Tibial artery (tissue), 4 donors: ENCODE data around the gene CNDP2.

Source experiments
- DNase-seq, 2 donors: peaks; one replicate each; pipeline ENCODE4 v3.0.0-alpha.2; 2019
- H3K27ac ChIP-seq, 2 donors: fragments of 200-600 bp; sonication (generic) in 1 of 2; 1 replicate in 1 of 2; 2 replicates in 1 of 2; pipeline ENCODE4 v1.5.1; 2018 to 2019; ENCODE audit warnings: mild to moderate bottlenecking in 1 of 2
- H3K27me3 ChIP-seq, 2 donors: fragments of 200-600 bp; sonication (generic) in 1 of 2; one replicate each; pipeline versions ENCODE4 v1.5.1 to v1.6.0; 2016 to 2019
- H3K36me3 ChIP-seq, 3 donors: fragments of 200-600 bp; sonication (generic) in 2 of 3; one replicate each; pipeline ENCODE4 v1.5.1; 2016 to 2019; ENCODE audit warnings: mild to moderate bottlenecking in 2 of 3
- H3K4me1 ChIP-seq, 4 donors: fragments of 200-600 bp; sonication (generic) in 2 of 4; 1 replicate in 3 of 4; 2 replicates in 1 of 4; pipeline ENCODE4 v1.5.1; 2016 to 2019
- H3K4me3 ChIP-seq, 2 donors: fragments of 200-600 bp; sonication (generic) in 1 of 2; 1 replicate in 1 of 2; 2 replicates in 1 of 2; pipeline ENCODE4 v1.5.1; 2018 to 2019; ENCODE audit warnings: mild to moderate bottlenecking in 2 of 2
- H3K9me3 ChIP-seq, 3 donors: fragments of 200-600 bp; sonication (generic) in 1 of 3; one replicate each; pipeline ENCODE4 v1.5.1; 2016 to 2019
- intact Hi-C: fragments of 100-400 bp; cut with DNase I; formaldehyde crosslinking; loops from one replicate; pipeline ENCODE4 v1.15.0; 2023; ENCODE audit warnings: low total_unique reads
- TF ChIP-seq, protein P1 (sequence below), 2 experiments: fragments of 200-600 bp in 1 of 2; fragments of 450-650 bp in 1 of 2; IDR thresholded peaks; one replicate each; pipeline ENCODE4 v1.5.1; 2017 to 2019; ENCODE audit warnings: antibody characterized with exemption in 2 of 2, mild to moderate bottlenecking in 1 of 2, moderate library complexity in 1 of 2

The CNDP2 gene

DNA sequence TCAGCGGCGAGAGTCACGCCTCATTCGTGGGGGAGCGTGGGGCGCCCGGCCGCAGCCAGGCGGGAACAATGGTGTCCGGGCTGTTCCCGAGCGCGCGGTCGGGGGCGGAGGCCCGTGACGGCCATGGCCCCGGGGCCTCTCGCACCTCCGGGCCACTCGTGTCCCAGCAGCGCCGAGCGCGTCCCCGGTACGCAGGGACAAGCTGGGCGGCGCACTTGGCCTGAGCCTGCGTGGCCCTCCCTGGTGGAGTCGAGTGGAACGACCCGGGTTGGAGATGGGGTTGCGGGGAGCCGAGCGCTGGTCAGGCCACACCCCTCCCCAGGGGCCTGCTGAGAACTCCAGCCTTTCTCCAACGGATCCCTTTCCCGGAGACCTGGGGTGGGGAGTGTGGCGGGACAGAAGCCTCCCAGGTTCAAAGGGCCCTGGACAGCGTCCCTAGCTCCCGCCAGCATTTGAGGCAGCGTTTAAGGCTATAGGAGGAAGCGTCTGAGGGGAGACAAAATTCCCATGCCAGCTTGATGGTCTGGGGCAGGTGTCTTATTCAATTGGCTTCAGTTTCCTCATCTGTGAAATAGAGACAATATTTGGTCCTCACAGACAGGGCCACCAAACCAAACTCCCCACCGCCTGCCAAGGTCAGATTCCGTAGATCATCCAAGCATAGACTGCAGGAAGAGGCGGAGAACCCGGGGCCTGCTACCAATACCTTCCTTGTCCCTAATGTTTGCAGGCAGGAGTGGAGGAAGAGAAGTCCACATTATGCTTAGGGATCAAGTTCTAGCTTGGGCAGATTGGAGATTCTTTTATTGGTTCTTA lies 553 bp downstream of the CNDP2 start:
- Histone ChIP-seq H3K36me3 (peaks cover 7 to 14% (median 11%) of the 10 kb centered on the region in 3 donors), H3K4me1 (peaks cover 0 to 21% (median 13%) of the 10 kb centered on the region in 4 donors), H3K27me3 (no peaks in the 10 kb centered on the region), H3K9me3 (no peaks in the 10 kb centered on the region), H3K4me3 (peak overlapping the region; percentile 68 to 96), H3K27ac (peak overlapping the region; percentile 81 to 92)
- TF ChIP-seq, protein P1, sequence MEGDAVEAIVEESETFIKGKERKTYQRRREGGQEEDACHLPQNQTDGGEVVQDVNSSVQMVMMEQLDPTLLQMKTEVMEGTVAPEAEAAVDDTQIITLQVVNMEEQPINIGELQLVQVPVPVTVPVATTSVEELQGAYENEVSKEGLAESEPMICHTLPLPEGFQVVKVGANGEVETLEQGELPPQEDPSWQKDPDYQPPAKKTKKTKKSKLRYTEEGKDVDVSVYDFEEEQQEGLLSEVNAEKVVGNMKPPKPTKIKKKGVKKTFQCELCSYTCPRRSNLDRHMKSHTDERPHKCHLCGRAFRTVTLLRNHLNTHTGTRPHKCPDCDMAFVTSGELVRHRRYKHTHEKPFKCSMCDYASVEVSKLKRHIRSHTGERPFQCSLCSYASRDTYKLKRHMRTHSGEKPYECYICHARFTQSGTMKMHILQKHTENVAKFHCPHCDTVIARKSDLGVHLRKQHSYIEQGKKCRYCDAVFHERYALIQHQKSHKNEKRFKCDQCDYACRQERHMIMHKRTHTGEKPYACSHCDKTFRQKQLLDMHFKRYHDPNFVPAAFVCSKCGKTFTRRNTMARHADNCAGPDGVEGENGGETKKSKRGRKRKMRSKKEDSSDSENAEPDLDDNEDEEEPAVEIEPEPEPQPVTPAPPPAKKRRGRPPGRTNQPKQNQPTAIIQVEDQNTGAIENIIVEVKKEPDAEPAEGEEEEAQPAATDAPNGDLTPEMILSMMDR (IDR thresholded peaks at IDR 0.05), result no peak
- intact Hi-C loops, result loop anchor here (2.0 to 5.0 kb wide), 3 partner anchors 100 to 350 kb away; partner anchors contain the start of genes CYB5A, FBXO15 and ZNF407
- DNase-seq, result peak in 1 of 2 donors; percentile 41

DNA sequence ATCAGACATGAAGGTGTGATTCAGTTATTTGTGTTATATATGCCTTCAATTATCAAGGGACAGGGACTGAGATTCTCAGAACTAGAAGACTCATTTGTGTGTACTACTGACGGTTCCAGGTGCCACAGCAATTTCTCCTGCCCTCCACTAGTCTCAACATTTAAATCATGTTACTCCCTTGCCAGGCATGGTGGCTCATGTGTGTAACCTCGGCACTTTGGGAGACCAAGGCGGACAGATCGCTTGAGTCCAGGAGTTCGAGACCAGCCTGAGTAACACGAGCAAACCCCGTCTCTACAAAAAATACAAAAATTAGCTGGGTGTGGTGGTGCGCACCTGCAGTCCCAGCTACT lies 1.1 kb downstream of the CNDP2 start:
- TF ChIP-seq, protein P1 (IDR thresholded peaks at IDR 0.05), result no peak
- intact Hi-C loops, result loop anchor here (2.0 to 5.0 kb wide), 3 partner anchors 100 to 350 kb away; partner anchors contain the start of genes CYB5A, FBXO15 and ZNF407
- Histone ChIP-seq H3K4me1 (peaks cover 0 to 21% (median 13%) of the 10 kb centered on the region in 4 donors), H3K27ac (peak overlapping the region; percentile 81 to 92), H3K27me3 (no peaks in the 10 kb centered on the region), H3K4me3 (peak overlapping the region; percentile 68 to 96), H3K9me3 (no peaks in the 10 kb centered on the region), H3K36me3 (peaks cover 13 to 20% (median 17%) of the 10 kb centered on the region in 3 donors)
- no peak for DNase-seq

DNA sequence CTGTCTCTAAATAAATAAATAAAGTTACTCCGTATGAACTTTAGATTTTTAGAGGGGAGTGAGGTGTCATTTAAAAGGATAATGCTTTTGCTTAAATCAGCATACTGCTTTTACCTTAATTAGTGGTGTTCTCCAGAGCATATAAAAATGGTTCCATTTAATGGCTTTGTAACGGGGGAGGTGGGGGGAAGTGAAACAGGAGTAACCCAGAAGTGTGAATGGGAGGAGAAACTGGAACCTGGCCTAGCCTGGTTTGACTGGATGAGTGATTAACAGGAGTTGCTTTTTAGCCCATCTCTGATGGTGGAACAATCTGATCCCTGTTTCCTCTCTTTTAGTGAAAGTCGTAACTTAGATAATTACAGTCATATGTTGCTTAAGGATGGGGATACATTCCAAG lies 1.6 kb downstream of the CNDP2 start:
- Histone ChIP-seq H3K27me3 (no peaks in the 10 kb centered on the region), H3K36me3 (peaks cover 18 to 25% (median 22%) of the 10 kb centered on the region in 3 donors), H3K4me3 (no peak overlapping the region), H3K27ac (no peak overlapping the region), H3K9me3 (no peaks in the 10 kb centered on the region), H3K4me1 (peaks cover 0 to 21% (median 13%) of the 10 kb centered on the region in 4 donors)
- intact Hi-C loops, result loop anchor here (2.0 to 5.0 kb wide), 3 partner anchors 99 to 351 kb away; partner anchors contain the start of genes CYB5A, FBXO15 and ZNF407
- no peak for DNase-seq
- TF ChIP-seq, protein P1 (IDR thresholded peaks at IDR 0.05), result no peak

DNA sequence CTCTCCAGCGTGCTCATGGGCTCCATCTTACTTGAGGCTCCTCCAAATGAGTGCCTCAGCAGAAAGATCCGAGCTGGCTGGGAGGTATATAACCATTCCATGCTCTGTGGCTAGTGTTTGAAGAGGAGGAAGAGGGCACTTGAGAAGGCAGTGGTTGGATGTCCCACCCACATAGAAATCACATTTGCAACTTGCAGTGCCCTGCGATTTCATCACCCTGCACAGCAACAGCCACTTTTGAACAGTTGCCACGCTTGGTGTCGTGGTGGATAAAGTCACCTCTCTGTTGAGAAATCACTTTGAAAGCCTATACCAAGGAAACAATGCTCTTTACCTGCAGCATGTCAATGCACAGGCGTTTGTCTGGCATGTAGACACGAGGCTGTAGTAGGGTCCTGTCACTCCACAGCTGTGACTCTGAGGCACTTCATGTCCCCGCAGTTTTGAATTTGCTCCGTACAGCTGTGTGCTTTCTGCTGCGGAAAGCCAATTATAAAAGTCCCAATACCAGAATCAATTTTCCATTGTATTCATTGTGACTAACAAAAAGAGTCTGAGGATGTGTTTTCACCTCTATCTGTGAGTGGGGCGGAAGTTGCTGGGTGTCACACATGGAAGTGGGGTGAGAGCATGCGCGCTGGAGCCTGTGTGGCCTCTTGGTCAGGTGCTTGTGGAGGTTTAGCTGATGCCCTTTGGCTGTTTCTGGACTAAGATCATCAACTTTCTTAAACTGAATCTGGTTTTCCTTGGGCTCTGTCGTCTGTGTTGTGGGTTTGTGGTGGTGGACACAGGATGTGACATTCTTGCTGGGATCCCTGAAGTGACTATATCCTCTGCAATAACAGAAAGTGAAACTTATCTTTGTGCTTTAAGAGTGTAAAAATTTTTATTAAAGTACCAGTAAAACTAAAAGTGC lies 2.8 kb downstream of the CNDP2 start:
- Histone ChIP-seq H3K36me3 (peaks cover 30 to 37% (median 32%) of the 10 kb centered on the region in 3 donors), H3K4me3 (no peak overlapping the region), H3K27ac (no peak overlapping the region), H3K9me3 (no peaks in the 10 kb centered on the region), H3K27me3 (no peaks in the 10 kb centered on the region), H3K4me1 (peaks cover 0 to 21% (median 13%) of the 10 kb centered on the region in 4 donors)
- intact Hi-C loops, result loop anchor here (5.0 kb wide), 1 partner anchor 207 kb away; the partner anchor contains the start of gene CYB5A
- peak; percentile 45 to 67 for DNase-seq
- TF ChIP-seq, protein P1 (IDR thresholded peaks at IDR 0.05), result no peak

DNA sequence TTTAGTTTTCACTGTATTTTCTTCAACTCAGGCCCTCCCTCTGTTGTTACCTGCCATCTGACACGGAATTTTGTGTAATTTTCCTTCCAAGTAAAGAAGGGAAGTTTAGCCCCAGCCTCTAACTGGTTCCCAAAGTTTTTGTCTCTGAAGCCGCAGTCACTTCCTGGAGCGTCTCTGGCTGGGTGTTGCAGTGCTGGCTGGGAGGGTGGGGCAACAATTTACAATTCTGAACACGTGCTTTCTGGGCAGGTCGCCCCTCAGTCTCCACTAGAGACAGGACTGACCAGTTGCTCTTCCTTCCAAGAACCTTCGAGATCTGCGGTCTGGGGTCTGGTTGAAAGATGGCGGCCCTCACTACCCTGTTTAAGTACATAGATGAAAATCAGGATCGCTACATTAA lies 3.5 kb downstream of the CNDP2 start:
- Histone ChIP-seq H3K27ac (no peak overlapping the region), H3K36me3 (peaks cover 37 to 43% (median 39%) of the 10 kb centered on the region in 3 donors)
- intact Hi-C loops, result loop anchor here (5.0 kb wide), 1 partner anchor 207 kb away; the partner anchor contains the start of gene CYB5A

More for the DNA sequence above, 3.5 kb downstream of the CNDP2 start:
- TF ChIP-seq, protein P1 (IDR thresholded peaks at IDR 0.05), result no peak
- H3K9me3 ChIP-seq, result no peaks in the 10 kb centered on the region
- H3K4me1 ChIP-seq, result peaks cover 0 to 21% (median 13%) of the 10 kb centered on the region in 4 donors
- H3K27me3 ChIP-seq, result no peaks in the 10 kb centered on the region
- H3K4me3 ChIP-seq, result no peak overlapping the region
- DNase-seq, result peak; percentile 44 to 76
